GM18520 (cell line): ENCODE results near the gene ARFRP1.
A peak's percentile ranks its signal among the peaks of the same experiment; 100 is the strongest.

Experiments
- ATAC-seq: cut with Tn5 transposase; IDR thresholded peaks from one replicate; pipeline ENCODE4 v1.9.1; 2021; ENCODE audit not compliant: unreplicated experiment

Gene ARFRP1

GRCh38 chr20:63707558-63708300, at the start of gene ARFRP1, which contains the start of gene ZGPAT:
Gene ARFRP1, minus strand, starts transcription at chr20:63707976. Its CDS starts 885 bp downstream, at chr20:63707091.
Gene ZGPAT, plus strand, starts transcription at chr20:63708039. Its CDS starts 542 bp downstream, at chr20:63708581.
- ATAC-seq: peak; percentile 57

- no peak for ATAC-seq
Measured at GRCh38 chr20:63756648-63756991, 48.8 kb upstream of the ARFRP1 start.

GRCh38 chr20:63755933-63756647, 48.3 kb upstream of the ARFRP1 start:
- no peak for ATAC-seq

GRCh38 chr20:63754008-63754407, 46.2 kb upstream of the ARFRP1 start:
- no peak for ATAC-seq

GRCh38 chr20:63753381-63753780, 45.6 kb upstream of the ARFRP1 start:
- ATAC-seq: no peak

GRCh38 chr20:63752411-63753101, 44.8 kb upstream of the ARFRP1 start:
- ATAC-seq: no peak

- ATAC-seq: no peak
Measured at GRCh38 chr20:63751471-63752271, 43.9 kb upstream of the ARFRP1 start.

- ATAC-seq: no peak
Measured at GRCh38 chr20:63750807-63751470, 43.2 kb upstream of the ARFRP1 start.

- ATAC-seq: no peak
Measured at GRCh38 chr20:63749597-63750508, 42.1 kb upstream of the ARFRP1 start.

- no peak for ATAC-seq
Measured at GRCh38 chr20:63748934-63749270, 41.1 kb upstream of the ARFRP1 start.

GRCh38 chr20:63748070-63748933, 40.5 kb upstream of the ARFRP1 start:
- no peak for ATAC-seq

GRCh38 chr20:63747622-63748069, 39.9 kb upstream of the ARFRP1 start:
- ATAC-seq: no peak

- ATAC-seq: no peak
Measured at GRCh38 chr20:63746751-63747315, 39.1 kb upstream of the ARFRP1 start.

GRCh38 chr20:63745961-63746731, 38.4 kb upstream of the ARFRP1 start:
- ATAC-seq: no peak

- ATAC-seq: no peak
Measured at GRCh38 chr20:63745424-63745805, 37.6 kb upstream of the ARFRP1 start.

- no peak for ATAC-seq
Measured at GRCh38 chr20:63744574-63745423, 37.0 kb upstream of the ARFRP1 start.

- no peak for ATAC-seq
Measured at GRCh38 chr20:63744158-63744557, 36.4 kb upstream of the ARFRP1 start.
